ENCODE results near the gene PRKAA1.

DNA sequence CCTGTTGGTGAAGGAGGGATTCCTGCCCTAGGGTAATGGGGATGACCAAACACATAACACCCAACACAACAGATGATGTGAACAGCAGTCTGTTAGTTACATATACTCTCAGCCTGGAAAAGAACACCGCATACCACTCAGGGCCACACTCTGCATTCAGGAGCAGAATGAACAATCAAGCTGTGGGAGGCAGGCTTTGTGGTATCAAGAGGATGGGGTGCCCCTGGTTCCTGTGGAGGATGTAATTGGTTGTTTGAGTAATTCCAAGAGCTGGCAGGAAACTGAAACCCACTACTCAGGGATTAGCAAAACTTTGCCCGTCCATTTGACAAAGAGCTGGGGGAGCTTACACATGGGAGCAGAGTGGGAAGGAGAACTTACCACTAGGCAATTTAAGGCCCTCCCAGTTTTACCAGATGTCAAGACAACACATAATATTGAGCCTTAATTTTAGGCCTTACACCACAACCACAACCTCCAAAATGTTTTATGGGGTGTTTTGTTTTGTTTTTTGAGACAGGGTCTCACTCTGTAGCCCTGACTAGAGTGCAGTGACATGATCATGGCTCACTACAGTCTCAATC, 15.6 kb upstream of the PRKAA1 start:
- TF ChIP-seq, protein P1, sequence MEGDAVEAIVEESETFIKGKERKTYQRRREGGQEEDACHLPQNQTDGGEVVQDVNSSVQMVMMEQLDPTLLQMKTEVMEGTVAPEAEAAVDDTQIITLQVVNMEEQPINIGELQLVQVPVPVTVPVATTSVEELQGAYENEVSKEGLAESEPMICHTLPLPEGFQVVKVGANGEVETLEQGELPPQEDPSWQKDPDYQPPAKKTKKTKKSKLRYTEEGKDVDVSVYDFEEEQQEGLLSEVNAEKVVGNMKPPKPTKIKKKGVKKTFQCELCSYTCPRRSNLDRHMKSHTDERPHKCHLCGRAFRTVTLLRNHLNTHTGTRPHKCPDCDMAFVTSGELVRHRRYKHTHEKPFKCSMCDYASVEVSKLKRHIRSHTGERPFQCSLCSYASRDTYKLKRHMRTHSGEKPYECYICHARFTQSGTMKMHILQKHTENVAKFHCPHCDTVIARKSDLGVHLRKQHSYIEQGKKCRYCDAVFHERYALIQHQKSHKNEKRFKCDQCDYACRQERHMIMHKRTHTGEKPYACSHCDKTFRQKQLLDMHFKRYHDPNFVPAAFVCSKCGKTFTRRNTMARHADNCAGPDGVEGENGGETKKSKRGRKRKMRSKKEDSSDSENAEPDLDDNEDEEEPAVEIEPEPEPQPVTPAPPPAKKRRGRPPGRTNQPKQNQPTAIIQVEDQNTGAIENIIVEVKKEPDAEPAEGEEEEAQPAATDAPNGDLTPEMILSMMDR (IDR thresholded peaks at IDR 0.05) = no peak
- no peak for TF ChIP-seq POLR2A (IDR thresholded peaks at IDR 0.05)
- no peak for TF ChIP-seq EP300 (IDR thresholded peaks at IDR 0.05)

All from tibial nerve (tissue), 4 donors.